HepG2 (cell line): Measurements from ENCODE around the gene MICB. TPM values are rescaled to one million over a fixed set of nuclear protein-coding genes. Genes with fewer than 3 reads are reported as not detected.

Experiments
- AKAP8 ChIP-seq: sonication (generic); formaldehyde crosslinking; IDR thresholded peaks from 2 replicates; pipeline ENCODE4 v1.5.1; 2020; ENCODE audit warnings: mild to moderate bottlenecking, missing genetic modification reagents
- CENPT ChIP-seq: sonication (generic); formaldehyde crosslinking; IDR thresholded peaks from 2 replicates; pipeline ENCODE4 v1.8.0; 2022; ENCODE audit warnings: low read depth, mild to moderate bottlenecking, moderate library complexity, missing genetic modification reagents
- DMAP1 ChIP-seq: IDR thresholded peaks from 2 replicates; pipeline ENCODE4 v1.6.1; 2016
- FLYWCH1 ChIP-seq: sonication (generic); formaldehyde crosslinking; IDR thresholded peaks from 2 replicates; pipeline ENCODE4 v1.8.1; 2023; ENCODE audit warnings: mild to moderate bottlenecking, missing genetic modification reagents
- FOXK1 ChIP-seq: sonication (generic); formaldehyde crosslinking; IDR thresholded peaks from 2 replicates; pipeline ENCODE4 v1.4.0; 2020; ENCODE audit warnings: low read depth, missing genetic modification reagents, borderline replicate concordance
- HNF4A ChIP-seq: sonication (generic); formaldehyde crosslinking; IDR thresholded peaks from 2 replicates; pipeline ENCODE4 v1.4.0; 2020; ENCODE audit warnings: missing genetic modification reagents
- KDM2A ChIP-seq: sonication (generic); formaldehyde crosslinking; IDR thresholded peaks from 2 replicates; pipeline ENCODE4 v1.4.0; 2020; ENCODE audit warnings: low read depth, missing genetic modification reagents, borderline replicate concordance
- KLF15 ChIP-seq: sonication (generic); formaldehyde crosslinking; IDR thresholded peaks from 2 replicates; pipeline ENCODE4 v1.8.1; 2023; ENCODE audit warnings: borderline replicate concordance, mild to moderate bottlenecking, inconsistent platforms, missing genetic modification reagents, mixed read lengths
- NPAS2 ChIP-seq: sonication (generic); formaldehyde crosslinking; IDR thresholded peaks from 2 replicates; pipeline ENCODE4 v1.8.0; 2022; ENCODE audit warnings: mild to moderate bottlenecking, missing genetic modification reagents, borderline replicate concordance
- PHF5A ChIP-seq: IDR thresholded peaks from one replicate; pipeline ENCODE4 v1.6.1; 2018; ENCODE audit warnings: low read depth, missing genetic modification reagents; ENCODE audit not compliant: unreplicated experiment
- SMC3 ChIP-seq: IDR thresholded peaks from 2 replicates; pipeline ENCODE4 v1.6.1; 2011; ENCODE audit warnings: low read length, improper control_type of control experiment
- STAT5B ChIP-seq: sonication (generic); formaldehyde crosslinking; IDR thresholded peaks from 2 replicates; pipeline ENCODE4 v1.4.0; 2020; ENCODE audit warnings: missing genetic modification reagents
- TBX3 ChIP-seq: fragments of 450-650 bp; IDR thresholded peaks from 2 replicates; pipeline ENCODE4 v1.6.1; 2017; ENCODE audit warnings: antibody characterized with exemption, mild to moderate bottlenecking, inconsistent platforms, borderline replicate concordance
- TFE3 ChIP-seq: IDR thresholded peaks from 2 replicates; pipeline ENCODE4 v1.6.1; 2016
- ZBTB7A ChIP-seq: sonication (generic); formaldehyde crosslinking; IDR thresholded peaks from 2 replicates; pipeline ENCODE4 v1.8.0; 2022; ENCODE audit warnings: mild to moderate bottlenecking, missing genetic modification reagents
- ZBTB8A ChIP-seq: sonication (generic); formaldehyde crosslinking; IDR thresholded peaks from 2 replicates; pipeline ENCODE4 v1.4.0; 2020; ENCODE audit warnings: mild to moderate bottlenecking, low read depth, missing genetic modification reagents, borderline replicate concordance
- ZFP36L1 ChIP-seq: sonication (generic); formaldehyde crosslinking; IDR thresholded peaks from 2 replicates; pipeline ENCODE4 v1.8.0; 2022; ENCODE audit warnings: mild to moderate bottlenecking, missing genetic modification reagents, moderate library complexity
- ZMYM3 ChIP-seq: sonication (generic); formaldehyde crosslinking; IDR thresholded peaks from 2 replicates; pipeline ENCODE4 v1.5.1; 2020; ENCODE audit warnings: mild to moderate bottlenecking, missing genetic modification reagents
- ZNF225 ChIP-seq: sonication (generic); formaldehyde crosslinking; IDR thresholded peaks from 2 replicates; pipeline ENCODE4 v1.4.0; 2020; ENCODE audit warnings: mild to moderate bottlenecking, missing genetic modification reagents
- ZNF3 ChIP-seq: IDR thresholded peaks from 2 replicates; pipeline ENCODE4 v1.7.0; 2017; ENCODE audit warnings: inconsistent platforms
- ZNF597 ChIP-seq: sonication (generic); formaldehyde crosslinking; IDR thresholded peaks from 2 replicates; pipeline ENCODE4 v1.5.0; 2020; ENCODE audit warnings: missing genetic modification reagents
- ZNF878 ChIP-seq: sonication (generic); formaldehyde crosslinking; IDR thresholded peaks from 2 replicates; pipeline ENCODE4 v1.8.1; 2023; ENCODE audit warnings: mild to moderate bottlenecking, missing genetic modification reagents, moderate library complexity
- ZSCAN25 ChIP-seq: sonication (generic); formaldehyde crosslinking; IDR thresholded peaks from 2 replicates; pipeline ENCODE4 v1.8.0; 2022; ENCODE audit warnings: mild to moderate bottlenecking, missing genetic modification reagents
- ZSCAN5A ChIP-seq: sonication (generic); formaldehyde crosslinking; IDR thresholded peaks from 2 replicates; pipeline ENCODE4 v1.8.0; 2022; ENCODE audit warnings: mild to moderate bottlenecking, missing genetic modification reagents, borderline replicate concordance
- polyA plus RNA-seq, 8 experiments: library from polyadenylated mRNA; depleted of rRNA in 3 of 8; stranded (reverse) in 7 of 8; unstranded in 1 of 8; fragments of >200 nt; fragmentation: Illumina TruSeq in 4 of 8; extraction: Trizol in 4 of 8; gene quantifications; 2 replicates each; pipeline versions ENCODE4 v1.2.1 to v1.2.3, GENCODE V29; 2011 to 2016; ENCODE audit warnings: low read depth in 4 of 8, missing spikeins in 1 of 8, mixed read lengths in 1 of 8; ENCODE audit not compliant: insufficient read depth in 1 of 8
- total RNA-seq, 5 experiments: library from RNA; depleted of rRNA; stranded (reverse); fragments of >200 nt; fragmentation: Illumina TruSeq; extraction: Trizol; gene quantifications; 2 replicates each; pipeline ENCODE4 v1.2.3, GENCODE V29; 2016; ENCODE audit warnings: low read depth in 1 of 5

Gene MICB
- total and polyA plus RNA-seq, 2 of the 13 experiments (the other 11 are each of a cell fraction or from before 2014, with no cell fraction given): 12.5 to 12.8 TPM

- TF ChIP-seq TBX3 (0 out of 2 replicates have a peak, but pooled peaks have one; percentile 28), KLF15 (peak; percentile 56; the same call in 1 of the 2 replicates), HNF4A (CRISPR knock-in tag) (no peak; the same call in none of the 2 replicates), SMC3 (no peak), ZSCAN5A (CRISPR knock-in tag) (no peak; the same call in 1 of the 2 replicates), ZFP36L1 (peak; percentile 73; the same call in 1 of the 2 replicates), CENPT (peak; percentile 27; the same call in 1 of the 2 replicates), AKAP8 (peak; percentile 79), ZNF3 (CRISPR knock-in tag) (no peak; the same call in 1 of the 2 replicates), FOXK1 (CRISPR knock-in tag) (peak; percentile 72), ZNF597 (CRISPR knock-in tag) (peak; percentile 39; the same call in 1 of the 2 replicates), FLYWCH1 (CRISPR knock-in tag) (no peak), ZSCAN25 (CRISPR knock-in tag) (peak; percentile 68), TFE3 (CRISPR knock-in tag) (peak; percentile 62; the same call in 1 of the 2 replicates), STAT5B (peak; percentile 86; the same call in 1 of the 2 replicates), DMAP1 (CRISPR knock-in tag) (peak; percentile 99), ZNF225 (CRISPR knock-in tag) (peak; percentile 87; the same call in 1 of the 2 replicates), ZMYM3 (CRISPR knock-in tag) (no peak; the same call in 1 of the 2 replicates), ZBTB7A (CRISPR knock-in tag) (peak; percentile 83; the same call in 1 of the 2 replicates), PHF5A (CRISPR knock-in tag) (no peak), ZNF878 (CRISPR knock-in tag) (peak; percentile 97), ZBTB8A (CRISPR knock-in tag) (no peak), NPAS2 (CRISPR knock-in tag) (no peak), KDM2A (peak; percentile 92)
These were observed 43.9 kb downstream of the MICB start, which contains the start of gene DDX39B (continued) for GRCh38 chr6:31541658-31542521.
